HL-60 (cell line): ENCODE results near the gene LMLN.
"Not testable (repeated sequence)": the region's sequence is repeated elsewhere in the genome, so short reads cannot be mapped to it uniquely, and the experiment has no call there.

Experiments
- DNase-seq, 2 experiments: peaks; one replicate each; pipeline ENCODE4 v3.0.0-alpha.2; 2010 to 2020; ENCODE audit warnings: low read depth in 1 of 2, low spot score in 1 of 2
- H3K27ac ChIP-seq: fragments of 250-450 bp; sonication (Bioruptor Pico); replicated peaks from 2 replicates; pipeline ENCODE4 v1.5.1; 2020; ENCODE audit warnings: mild to moderate bottlenecking, moderate library complexity
- H3K27me3 ChIP-seq: fragments of 250-450 bp; sonication (Bioruptor Pico); 2 replicates; pipeline ENCODE4 v1.5.1; 2021; ENCODE audit warnings: mild to moderate bottlenecking, moderate library complexity; ENCODE audit not compliant: insufficient read depth, poor library complexity, severe bottlenecking
- H3K4me3 ChIP-seq: replicated peaks from 2 replicates; pipeline ENCODE4 v1.5.1; 2011; ENCODE audit warnings: mild to moderate bottlenecking, control low read depth, low read length; ENCODE audit not compliant: insufficient read depth
- GABPA ChIP-seq: IDR thresholded peaks from 2 replicates; pipeline ENCODE4 v1.6.1; 2012; ENCODE audit warnings: low read depth
- POLR2AphosphoS5 ChIP-seq: IDR thresholded peaks from 2 replicates; pipeline ENCODE4 v1.6.1; 2012; ENCODE audit warnings: low read depth
- SPI1 ChIP-seq: IDR thresholded peaks from 2 replicates; pipeline ENCODE4 v1.6.1; 2012; ENCODE audit warnings: low read depth, mild to moderate bottlenecking, borderline replicate concordance
- TF ChIP-seq, protein P1 (sequence below): IDR thresholded peaks from one replicate; pipeline ENCODE4 v1.5.1; 2011; ENCODE audit warnings: low read length, control low read depth, inconsistent platforms; ENCODE audit not compliant: insufficient read depth
- TF ChIP-seq, protein P2 (sequence below): IDR thresholded peaks from 2 replicates; pipeline ENCODE4 v1.6.1; 2012; ENCODE audit warnings: low read depth; ENCODE audit not compliant: insufficient replicate concordance

The LMLN gene

DNA sequence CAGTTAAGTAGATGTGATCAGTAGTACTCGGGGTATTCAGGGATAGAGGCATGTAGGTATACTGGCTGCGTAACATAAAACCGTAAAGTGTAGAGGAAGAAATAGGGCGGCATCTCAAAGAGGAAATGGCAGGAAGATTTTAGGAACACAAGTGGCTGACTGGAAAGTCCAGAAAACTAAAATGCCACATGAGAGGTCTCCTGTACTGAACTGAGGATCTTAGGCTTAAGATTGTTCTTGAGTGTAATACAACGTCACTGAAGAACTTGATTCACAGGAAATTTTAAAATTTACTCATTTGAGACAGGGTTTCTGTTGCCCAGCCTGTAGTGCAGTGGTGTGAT lies 2.3 kb upstream of the LMLN start:
- H3K4me3 ChIP-seq: no peak overlapping the region
- H3K27ac ChIP-seq: peak overlapping the region; percentile 58
- TF ChIP-seq SPI1: peak; percentile 8; the same call in 1 of the 2 replicates
- no peak for TF ChIP-seq POLR2AphosphoS5

DNA sequence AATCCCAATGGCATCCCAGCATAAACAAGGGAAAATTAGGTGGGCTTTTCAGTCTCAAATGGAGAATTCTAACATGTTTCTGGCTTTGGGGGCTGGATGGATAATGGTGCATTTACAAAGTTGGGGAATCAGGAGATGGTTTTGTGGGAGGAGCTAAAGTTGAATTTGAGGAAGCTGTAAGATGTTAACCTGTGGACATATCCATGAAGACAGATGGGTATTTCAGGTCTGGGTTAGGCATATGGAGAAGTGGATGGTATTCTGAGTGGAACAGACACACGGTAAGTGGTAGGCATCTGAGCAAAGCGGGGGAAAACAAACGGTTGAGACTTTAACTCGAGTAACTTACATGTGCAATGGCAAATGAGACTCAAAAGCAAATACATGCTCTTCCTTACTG lies 1.7 kb upstream of the LMLN start:
- Histone ChIP-seq H3K27me3 (no peaks in the 10 kb centered on the region), H3K4me3 (no peak overlapping the region), H3K27ac (peak overlapping the region; percentile 58)
- peak in 1 of 2 experiments; percentile 26 for DNase-seq
- TF ChIP-seq, protein P1, sequence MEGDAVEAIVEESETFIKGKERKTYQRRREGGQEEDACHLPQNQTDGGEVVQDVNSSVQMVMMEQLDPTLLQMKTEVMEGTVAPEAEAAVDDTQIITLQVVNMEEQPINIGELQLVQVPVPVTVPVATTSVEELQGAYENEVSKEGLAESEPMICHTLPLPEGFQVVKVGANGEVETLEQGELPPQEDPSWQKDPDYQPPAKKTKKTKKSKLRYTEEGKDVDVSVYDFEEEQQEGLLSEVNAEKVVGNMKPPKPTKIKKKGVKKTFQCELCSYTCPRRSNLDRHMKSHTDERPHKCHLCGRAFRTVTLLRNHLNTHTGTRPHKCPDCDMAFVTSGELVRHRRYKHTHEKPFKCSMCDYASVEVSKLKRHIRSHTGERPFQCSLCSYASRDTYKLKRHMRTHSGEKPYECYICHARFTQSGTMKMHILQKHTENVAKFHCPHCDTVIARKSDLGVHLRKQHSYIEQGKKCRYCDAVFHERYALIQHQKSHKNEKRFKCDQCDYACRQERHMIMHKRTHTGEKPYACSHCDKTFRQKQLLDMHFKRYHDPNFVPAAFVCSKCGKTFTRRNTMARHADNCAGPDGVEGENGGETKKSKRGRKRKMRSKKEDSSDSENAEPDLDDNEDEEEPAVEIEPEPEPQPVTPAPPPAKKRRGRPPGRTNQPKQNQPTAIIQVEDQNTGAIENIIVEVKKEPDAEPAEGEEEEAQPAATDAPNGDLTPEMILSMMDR: no peak
- peak; percentile 29; the same call in 1 of the 2 replicates for TF ChIP-seq SPI1

More for the DNA sequence above, 2.3 kb upstream of the LMLN start:
- H3K27me3 ChIP-seq: no peaks in the 10 kb centered on the region
- DNase-seq: no peak

DNA sequence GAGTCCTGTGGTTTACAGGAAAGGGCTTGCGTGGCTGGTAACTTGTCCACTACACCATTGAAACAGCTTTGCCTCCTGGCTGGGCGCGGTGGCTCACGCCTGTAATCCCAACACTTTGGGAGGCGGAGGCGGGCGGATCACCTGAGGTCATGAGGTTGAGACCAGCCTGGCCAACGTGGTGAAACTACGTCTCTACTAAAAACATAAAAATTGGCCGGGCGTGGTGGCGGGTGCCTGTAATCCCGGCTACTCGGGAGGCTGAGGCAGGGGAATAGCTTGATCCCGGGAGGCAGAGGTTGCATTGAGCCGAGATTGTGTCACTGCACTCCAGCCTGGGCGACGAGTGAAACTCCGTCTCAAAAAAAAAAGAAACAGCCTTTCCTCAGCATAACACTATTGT lies 1.2 kb upstream of the LMLN start:
- peak overlapping the region; percentile 58; the same call in 1 of the 2 replicates for H3K27ac ChIP-seq
- not testable (repeated sequence) for H3K27me3 ChIP-seq, DNase-seq, H3K4me3 ChIP-seq

DNA sequence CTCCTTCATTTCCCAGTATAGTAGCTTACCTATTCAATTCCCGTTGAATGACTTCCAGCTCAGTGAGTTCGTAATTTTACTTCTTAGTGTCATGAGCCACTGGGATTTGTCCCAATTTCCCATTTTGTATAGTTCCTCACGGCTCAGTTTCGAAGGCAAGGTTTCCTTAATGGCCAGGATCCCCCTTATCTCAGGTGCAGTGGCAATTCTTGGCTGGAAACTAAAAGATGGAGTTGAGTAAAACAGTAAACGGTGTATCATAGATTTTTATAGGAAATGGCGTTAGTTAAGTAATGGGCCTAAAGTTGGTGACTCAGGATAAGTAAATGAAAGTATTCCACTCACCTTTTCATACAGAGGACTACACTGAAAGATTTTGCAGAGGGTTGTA lies 522 bp upstream of the LMLN start:
- DNase-seq: no peak
- H3K27me3 ChIP-seq: no peaks in the 10 kb centered on the region
- H3K27ac ChIP-seq: peak overlapping the region; percentile 53
- no peak for TF ChIP-seq POLR2AphosphoS5
- H3K4me3 ChIP-seq: peak overlapping the region; percentile 95

DNA sequence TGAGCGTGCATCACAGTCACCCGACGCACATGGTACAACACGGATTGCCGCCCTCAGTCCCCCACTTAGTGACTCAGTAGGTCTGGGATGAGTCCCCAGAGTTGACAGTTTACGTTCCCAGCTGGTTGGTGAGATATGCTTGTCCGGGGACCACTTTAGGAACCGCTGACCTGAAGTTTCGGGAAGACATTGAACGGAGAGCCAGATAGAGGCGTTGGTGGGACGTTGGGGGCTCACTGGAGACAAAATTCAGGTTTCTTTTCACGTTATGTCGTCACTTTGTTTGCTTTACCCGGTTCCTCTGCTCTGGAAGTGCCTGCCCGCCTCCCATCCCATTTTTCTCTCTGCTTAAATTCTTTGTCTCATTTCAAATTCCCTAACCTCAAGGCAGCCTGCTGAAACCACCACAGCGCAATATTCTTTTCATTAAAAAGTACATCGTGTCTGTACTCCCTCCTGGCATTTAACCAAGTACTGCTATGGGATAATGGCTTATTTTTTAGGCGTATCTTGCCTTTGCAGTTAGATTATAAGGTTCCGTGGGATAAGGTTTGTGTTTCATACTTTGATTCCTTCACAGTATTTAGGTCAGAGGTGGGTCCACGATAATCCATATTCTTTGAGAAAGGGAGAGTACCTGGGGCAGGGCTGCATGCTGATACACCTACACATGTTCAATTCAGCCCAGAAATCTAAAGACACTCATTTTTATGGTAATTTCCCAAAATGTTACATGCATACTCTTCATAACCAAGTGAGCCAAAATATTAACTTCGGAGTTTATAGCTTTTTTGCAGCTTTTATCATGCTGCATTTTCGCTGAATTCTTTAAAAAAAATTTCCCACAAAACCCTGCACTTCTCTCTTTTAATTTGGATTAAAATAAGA lies 921 bp downstream of the LMLN start:
- H3K4me3 ChIP-seq: peak overlapping the region; percentile 95
- H3K27me3 ChIP-seq: no peaks in the 10 kb centered on the region
- TF ChIP-seq, protein P1: no peak
- TF ChIP-seq SPI1: no peak
- no peak for TF ChIP-seq POLR2AphosphoS5
- TF ChIP-seq, protein P2, sequence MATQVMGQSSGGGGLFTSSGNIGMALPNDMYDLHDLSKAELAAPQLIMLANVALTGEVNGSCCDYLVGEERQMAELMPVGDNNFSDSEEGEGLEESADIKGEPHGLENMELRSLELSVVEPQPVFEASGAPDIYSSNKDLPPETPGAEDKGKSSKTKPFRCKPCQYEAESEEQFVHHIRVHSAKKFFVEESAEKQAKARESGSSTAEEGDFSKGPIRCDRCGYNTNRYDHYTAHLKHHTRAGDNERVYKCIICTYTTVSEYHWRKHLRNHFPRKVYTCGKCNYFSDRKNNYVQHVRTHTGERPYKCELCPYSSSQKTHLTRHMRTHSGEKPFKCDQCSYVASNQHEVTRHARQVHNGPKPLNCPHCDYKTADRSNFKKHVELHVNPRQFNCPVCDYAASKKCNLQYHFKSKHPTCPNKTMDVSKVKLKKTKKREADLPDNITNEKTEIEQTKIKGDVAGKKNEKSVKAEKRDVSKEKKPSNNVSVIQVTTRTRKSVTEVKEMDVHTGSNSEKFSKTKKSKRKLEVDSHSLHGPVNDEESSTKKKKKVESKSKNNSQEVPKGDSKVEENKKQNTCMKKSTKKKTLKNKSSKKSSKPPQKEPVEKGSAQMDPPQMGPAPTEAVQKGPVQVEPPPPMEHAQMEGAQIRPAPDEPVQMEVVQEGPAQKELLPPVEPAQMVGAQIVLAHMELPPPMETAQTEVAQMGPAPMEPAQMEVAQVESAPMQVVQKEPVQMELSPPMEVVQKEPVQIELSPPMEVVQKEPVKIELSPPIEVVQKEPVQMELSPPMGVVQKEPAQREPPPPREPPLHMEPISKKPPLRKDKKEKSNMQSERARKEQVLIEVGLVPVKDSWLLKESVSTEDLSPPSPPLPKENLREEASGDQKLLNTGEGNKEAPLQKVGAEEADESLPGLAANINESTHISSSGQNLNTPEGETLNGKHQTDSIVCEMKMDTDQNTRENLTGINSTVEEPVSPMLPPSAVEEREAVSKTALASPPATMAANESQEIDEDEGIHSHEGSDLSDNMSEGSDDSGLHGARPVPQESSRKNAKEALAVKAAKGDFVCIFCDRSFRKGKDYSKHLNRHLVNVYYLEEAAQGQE: no peak
- TF ChIP-seq GABPA: no peak
- peak overlapping the region; percentile 66 for H3K27ac ChIP-seq
- no peak for DNase-seq

DNA sequence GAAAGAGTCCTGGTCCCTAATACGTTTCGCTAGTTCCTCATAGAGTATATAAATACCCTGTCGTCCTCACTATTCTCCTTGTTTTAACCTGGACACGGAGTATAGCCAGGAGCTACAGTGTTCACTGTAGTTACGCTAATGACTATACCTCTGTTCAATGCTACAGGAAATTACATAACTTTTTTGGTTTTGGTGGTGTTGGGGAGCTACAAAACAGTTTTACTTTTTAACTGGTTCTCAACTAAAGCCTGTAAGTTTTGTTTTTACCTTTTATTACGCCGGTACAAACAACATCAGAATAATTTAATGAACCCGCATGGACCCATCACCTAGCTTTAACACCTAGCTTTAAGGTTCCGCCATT lies 1.5 kb downstream of the LMLN start:
- Histone ChIP-seq H3K27ac (peak overlapping the region; percentile 66), H3K4me3 (no peak overlapping the region), H3K27me3 (no peaks in the 10 kb centered on the region)
- TF ChIP-seq POLR2AphosphoS5: no peak
- TF ChIP-seq, protein P2: no peak
- peak in 1 of 2 experiments; percentile 53 for DNase-seq
